ENCODE measurements around the gene CREB3L2.
A peak's percentile ranks its signal among the peaks of the same experiment; 100 is the strongest.
"Not testable (repeated sequence)": the region's sequence is repeated elsewhere in the genome, so short reads cannot be mapped to it uniquely, and the experiment has no call there.

CREB3L2 gene

GRCh38 chr7:137867289-137867688 lies 134.6 kb downstream of the CREB3L2 start:
- no peak for DNase-seq

GRCh38 chr7:137865764-137866163 lies 136.1 kb downstream of the CREB3L2 start:
- no peak for DNase-seq

- no peak for DNase-seq
Measured at GRCh38 chr7:137862964-137863363, 138.9 kb downstream of the CREB3L2 start.

- no peak for DNase-seq
Measured at GRCh38 chr7:137862358-137862757, 139.5 kb downstream of the CREB3L2 start.

- DNase-seq: no peak
Measured at GRCh38 chr7:137860542-137860941, 141.3 kb downstream of the CREB3L2 start.

GRCh38 chr7:137853053-137853452 lies 148.8 kb downstream of the CREB3L2 start:
- no peak for DNase-seq

- DNase-seq: no peak
Measured at GRCh38 chr7:137852108-137852507, 149.8 kb downstream of the CREB3L2 start.

- no peak for DNase-seq
Measured at GRCh38 chr7:137850972-137851945, 150.6 kb downstream of the CREB3L2 start.

- DNase-seq: no peak
Measured at GRCh38 chr7:137850571-137850970, 151.3 kb downstream of the CREB3L2 start.

GRCh38 chr7:137848095-137848494 lies 153.8 kb downstream of the CREB3L2 start:
- no peak for DNase-seq

- DNase-seq: no peak
Measured at GRCh38 chr7:137847568-137848050, 154.3 kb downstream of the CREB3L2 start.

GRCh38 chr7:137846827-137847567 lies 154.9 kb downstream of the CREB3L2 start, which contains the start of gene DGKI:
Gene DGKI, minus strand, starts transcription at chr7:137846974.
- DNase-seq: peak; percentile 81

- no peak for DNase-seq
Measured at GRCh38 chr7:137846549-137846826, 155.4 kb downstream of the CREB3L2 start.

- DNase-seq: no peak
Measured at GRCh38 chr7:137844677-137845425, 157.0 kb downstream of the CREB3L2 start.

- DNase-seq: no peak
Measured at GRCh38 chr7:137839903-137840779, 161.7 kb downstream of the CREB3L2 start.

- DNase-seq: no peak
Measured at GRCh38 chr7:137838706-137839315, 163.1 kb downstream of the CREB3L2 start.

GRCh38 chr7:137836541-137836940 lies 165.3 kb downstream of the CREB3L2 start:
- no peak for DNase-seq

- no peak for DNase-seq
Measured at GRCh38 chr7:137836113-137836509, 165.8 kb downstream of the CREB3L2 start.

- DNase-seq: no peak
Measured at GRCh38 chr7:137835486-137836112, 166.3 kb downstream of the CREB3L2 start.

GRCh38 chr7:137834552-137834951 lies 167.3 kb downstream of the CREB3L2 start:
- DNase-seq: no peak

GRCh38 chr7:137832990-137833389 lies 168.9 kb downstream of the CREB3L2 start:
- DNase-seq: not testable (repeated sequence)
